T-helper 17 cell (primary cell): ENCODE results near the gene MED4. TPM values are rescaled to one million over a fixed set of nuclear protein-coding genes. Genes with fewer than 3 reads are reported as not detected.
A peak's percentile ranks its signal among the peaks of the same experiment; 100 is the strongest.

Experiments used
- ATAC-seq: fragments of 150-1000 bp; cut with Tn5 transposase; 2 replicates; pipeline ENCODE4 v1.10.0; 2021; ENCODE audit warnings: mild to moderate bottlenecking, moderate library complexity
- DNase-seq, 3 donors: peaks; one replicate each; pipeline versions ENCODE4 v3.0.0 to v3.0.0-alpha.2; 2020 to 2021
- H3K9me3 ChIP-seq: one replicate; pipeline ENCODE4 v1.7.0; 2013; ENCODE audit warnings: low read length, mild to moderate bottlenecking; ENCODE audit not compliant: control insufficient read depth, poor library complexity, severe bottlenecking
- H3K27ac Mint-ChIP-seq: one replicate; pipeline ENCODE4 v1.8.0; 2022; ENCODE audit warnings: mild to moderate bottlenecking, moderate library complexity, mixed read lengths
- H3K27me3 Mint-ChIP-seq: one replicate; pipeline ENCODE4 v1.8.0; 2022; ENCODE audit warnings: mixed read lengths
- H3K36me3 Mint-ChIP-seq: one replicate; pipeline ENCODE4 v1.8.0; 2022; ENCODE audit warnings: low read depth, mixed read lengths
- H3K4me1 Mint-ChIP-seq: one replicate; pipeline ENCODE4 v1.8.0; 2022; ENCODE audit warnings: mild to moderate bottlenecking, mixed read lengths
- H3K4me3 Mint-ChIP-seq: one replicate; pipeline ENCODE4 v1.8.0; 2022; ENCODE audit warnings: mild to moderate bottlenecking, moderate library complexity, mixed read lengths
- total RNA-seq, 4 donors: library from RNA in 2 of 4; stranded (reverse) in 2 of 4; gene quantifications; one replicate each; pipeline ENCODE4 v1.2.3 and lab custom pipeline; 2022 to 2026

Gene MED4
- total RNA-seq, 2 donors from 2014 or later, result 47.4 to 62.5 TPM

DNA sequence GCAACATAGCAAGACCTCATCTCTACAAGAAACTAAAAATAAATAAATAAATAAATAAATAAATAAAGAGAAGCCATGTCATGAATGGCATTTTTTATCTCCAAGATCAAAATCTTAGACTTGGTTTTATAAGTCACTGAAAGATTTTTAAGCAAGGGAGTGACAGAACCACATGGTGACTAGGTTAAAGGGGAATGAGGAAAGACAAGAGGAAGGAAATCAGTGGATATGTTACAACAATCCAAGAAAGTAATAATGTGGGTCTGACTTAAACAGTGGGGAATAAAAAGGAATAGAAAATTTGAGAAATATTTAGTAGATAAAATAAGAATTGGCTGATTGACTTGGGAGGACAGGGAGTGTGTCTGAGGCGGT, 18.8 kb upstream of the MED4 start:
- ATAC-seq (no peak), DNase-seq (no peak)
- Mint-ChIP-seq H3K36me3 (peaks cover 7% of the 10 kb centered on the region), H3K27ac (no peak overlapping the region), H3K27me3 (peaks cover 36% of the 10 kb centered on the region), H3K4me1 (peaks cover 11% of the 10 kb centered on the region), H3K4me3 (no peak overlapping the region)
- H3K9me3 ChIP-seq, result no peaks in the 10 kb centered on the region

DNA sequence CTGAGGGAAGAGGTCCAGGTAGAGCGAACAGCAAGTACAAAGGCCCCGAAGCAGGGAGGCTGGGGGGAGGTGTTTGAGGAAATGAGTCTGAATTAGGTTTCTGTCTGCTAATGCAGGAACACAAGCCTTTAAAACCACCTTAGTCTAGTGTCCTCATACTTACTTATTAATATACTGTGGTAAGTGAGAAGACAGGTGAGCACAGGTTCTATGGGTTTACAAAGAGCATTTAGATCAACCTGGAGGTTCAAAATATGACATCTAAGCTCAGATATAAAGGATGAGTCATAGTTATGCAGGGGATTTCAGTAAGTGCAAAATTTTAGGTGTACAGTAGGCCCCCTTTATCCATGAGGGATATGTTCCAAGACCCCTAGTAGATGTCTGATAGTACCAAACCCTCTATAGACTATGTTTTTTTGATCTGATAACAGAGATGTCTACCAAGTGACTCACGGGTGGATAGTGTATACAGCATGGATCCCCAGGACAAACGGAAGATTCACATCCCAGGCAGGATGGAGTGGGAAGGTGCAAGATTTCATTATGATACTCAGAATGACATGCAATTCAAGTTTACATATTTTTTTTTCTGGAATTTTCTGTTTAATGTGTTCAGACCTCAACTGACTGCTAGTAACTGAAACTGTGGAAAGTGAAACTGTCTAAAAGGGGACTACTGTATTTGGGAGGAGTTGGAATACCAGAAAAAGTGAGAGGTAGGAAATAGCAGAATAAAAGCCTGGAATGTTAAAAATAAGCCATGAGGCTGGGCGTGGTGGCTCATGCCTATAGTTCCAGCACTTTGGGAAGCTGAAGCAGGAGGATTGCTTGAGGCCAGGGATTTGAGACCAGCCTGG, 18.2 kb upstream of the MED4 start:
- Mint-ChIP-seq H3K27me3 (peaks cover 35% of the 10 kb centered on the region), H3K36me3 (peaks cover 7% of the 10 kb centered on the region), H3K4me1 (peaks cover 12% of the 10 kb centered on the region), H3K27ac (no peak overlapping the region), H3K4me3 (no peak overlapping the region)
- no peaks in the 10 kb centered on the region for H3K9me3 ChIP-seq
- ATAC-seq (no peak), DNase-seq (no peak)

DNA sequence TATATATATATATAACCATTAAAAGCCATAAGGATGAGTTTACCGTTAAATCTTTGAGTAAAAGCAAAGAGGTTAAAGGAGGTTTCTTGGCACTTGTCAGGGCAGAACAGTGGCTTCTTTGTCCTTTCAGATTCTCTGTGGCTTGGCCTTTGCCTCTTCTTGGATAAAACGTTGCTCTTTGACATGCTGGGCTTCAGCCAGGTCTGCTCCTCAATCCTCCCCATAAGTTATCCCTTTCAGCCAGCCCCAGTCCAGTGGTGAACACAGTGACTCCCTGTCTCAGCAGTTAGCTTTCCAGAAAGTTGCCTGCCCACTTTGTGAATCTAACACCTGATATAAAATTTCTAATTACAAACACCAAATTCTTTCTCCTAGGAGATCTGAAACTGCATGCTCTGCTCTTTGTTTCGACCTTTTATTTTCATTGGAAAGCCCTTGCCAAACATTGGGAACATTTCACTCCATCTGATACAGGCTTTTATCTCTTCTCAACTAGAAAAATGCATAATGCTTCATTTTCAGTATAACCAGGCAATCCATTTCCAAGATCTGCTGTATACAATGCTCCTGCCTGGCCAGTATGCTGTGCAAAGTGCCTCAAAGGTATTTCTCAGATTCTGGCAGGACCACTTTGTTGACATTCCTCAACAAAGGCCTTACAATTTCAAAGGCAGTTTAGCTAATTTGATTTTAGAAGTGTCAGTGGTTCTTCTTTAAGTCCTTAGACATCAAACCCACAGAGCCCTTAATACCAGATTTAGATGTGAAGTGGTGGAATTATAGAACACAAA, 16.2 kb upstream of the MED4 start:
- DNase-seq (no peak), ATAC-seq (no peak)
- Mint-ChIP-seq H3K36me3 (peaks cover 7% of the 10 kb centered on the region), H3K27ac (no peak overlapping the region), H3K4me3 (no peak overlapping the region), H3K27me3 (peaks cover 30% of the 10 kb centered on the region), H3K4me1 (peaks cover 12% of the 10 kb centered on the region)
- no peaks in the 10 kb centered on the region for H3K9me3 ChIP-seq

DNA sequence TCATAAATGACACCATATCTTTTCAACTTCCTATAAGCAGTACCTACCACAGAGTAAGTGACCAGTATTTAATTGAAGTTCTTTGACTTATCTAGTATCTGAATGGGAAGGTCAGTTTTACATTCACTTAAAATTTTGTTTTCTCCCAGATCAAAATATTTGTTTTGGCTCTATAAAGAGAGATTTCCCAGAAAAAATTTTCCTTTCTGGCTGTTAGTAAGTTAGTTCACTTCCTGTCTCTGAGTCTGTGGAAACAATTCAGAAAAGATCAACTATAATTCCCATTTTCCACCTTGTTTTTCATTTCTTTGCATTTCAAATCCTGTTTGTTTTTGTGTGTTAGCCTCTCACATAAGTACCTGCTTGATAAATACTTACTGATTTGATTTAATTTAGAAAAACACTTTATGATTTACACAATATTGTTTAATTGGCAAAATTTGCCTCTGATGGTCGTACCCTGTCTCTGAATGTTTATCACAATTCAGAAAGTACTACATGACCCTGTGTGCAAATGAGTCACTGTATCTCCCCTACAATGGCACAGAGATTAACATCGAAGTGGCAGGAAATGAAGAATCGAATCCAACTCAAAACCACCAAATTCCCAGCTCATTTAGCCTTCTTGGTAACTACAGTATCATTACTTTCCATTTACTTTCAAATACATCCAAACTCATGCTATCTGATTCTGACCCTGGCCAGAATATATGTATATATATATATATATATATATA, 15.4 kb upstream of the MED4 start:
- DNase-seq (no peak), ATAC-seq (no peak)
- Mint-ChIP-seq H3K27ac (no peak overlapping the region), H3K4me1 (peaks cover 12% of the 10 kb centered on the region), H3K4me3 (no peak overlapping the region), H3K36me3 (peaks cover 6% of the 10 kb centered on the region), H3K27me3 (peaks cover 29% of the 10 kb centered on the region)
- H3K9me3 ChIP-seq, result no peaks in the 10 kb centered on the region

DNA sequence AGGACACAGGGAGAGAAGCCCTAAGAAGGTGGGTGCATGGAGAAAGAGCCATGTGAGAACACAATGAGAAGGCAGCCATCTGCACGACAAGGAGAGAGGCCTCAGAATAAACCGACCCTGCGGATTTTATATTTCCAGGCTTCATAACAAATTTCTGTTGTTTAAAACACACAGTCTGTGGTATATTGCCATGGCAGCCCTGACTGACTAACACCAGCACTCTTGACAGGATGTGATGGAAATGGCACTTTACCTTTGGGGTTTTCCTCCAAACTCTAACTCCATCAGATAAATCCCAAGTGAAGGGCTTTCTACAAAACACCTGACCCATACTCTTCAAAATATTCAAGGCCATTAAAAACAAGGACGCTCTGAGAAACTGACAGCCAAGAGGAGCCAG, 13.2 kb upstream of the MED4 start:
- Mint-ChIP-seq H3K27me3 (peaks cover 28% of the 10 kb centered on the region), H3K4me3 (no peak overlapping the region), H3K27ac (no peak overlapping the region), H3K36me3 (peaks cover under 1% of the 10 kb centered on the region), H3K4me1 (peaks cover 10% of the 10 kb centered on the region)
- no peak for DNase-seq
- H3K9me3 ChIP-seq, result no peaks in the 10 kb centered on the region
- no peak for ATAC-seq

DNA sequence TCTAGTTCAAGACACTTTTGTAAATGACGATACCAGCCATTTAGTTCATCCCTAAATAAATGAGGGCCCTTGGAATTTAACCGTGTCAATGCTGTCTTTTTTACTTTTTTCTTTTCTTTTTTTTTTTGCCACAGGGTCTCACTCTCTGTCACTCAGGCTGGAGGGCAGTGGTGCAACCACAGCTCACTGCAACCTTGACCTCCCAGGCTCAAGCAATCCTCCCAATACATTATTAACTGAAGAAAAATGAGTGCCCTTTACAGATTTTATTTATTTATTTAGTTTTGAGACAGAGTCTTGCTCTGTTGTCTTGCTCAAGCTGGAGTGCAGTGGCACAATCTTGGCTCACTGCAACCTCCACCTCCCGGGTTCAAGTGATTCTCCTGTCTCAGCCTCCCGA, 2.9 kb upstream of the MED4 start:
- Mint-ChIP-seq H3K36me3 (peaks cover 2% of the 10 kb centered on the region), H3K27ac (no peak overlapping the region), H3K4me1 (peaks cover 14% of the 10 kb centered on the region), H3K4me3 (no peak overlapping the region), H3K27me3 (peaks cover 12% of the 10 kb centered on the region)
- DNase-seq (no peak), ATAC-seq (no peak)
- H3K9me3 ChIP-seq, result no peaks in the 10 kb centered on the region

DNA sequence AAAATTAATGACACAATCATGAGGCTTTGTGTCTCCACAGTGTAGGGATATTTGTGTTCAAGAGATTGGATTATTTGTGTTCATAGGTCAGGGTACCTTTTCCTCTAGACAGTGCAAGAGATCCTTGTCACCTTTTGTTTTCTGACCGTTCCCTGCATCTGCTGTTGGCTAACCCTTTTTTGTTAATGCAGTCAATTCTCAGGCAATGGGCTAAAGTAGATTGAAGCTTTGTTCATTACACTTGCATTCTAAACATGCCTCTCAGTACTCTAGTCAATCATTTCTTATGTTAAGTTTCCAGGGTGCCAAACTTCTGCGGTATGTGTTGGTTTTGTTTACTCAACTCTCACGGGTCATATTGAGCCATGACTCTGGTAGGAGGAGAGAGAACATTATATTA, 1.8 kb upstream of the MED4 start:
- H3K9me3 ChIP-seq, result no peaks in the 10 kb centered on the region
- Mint-ChIP-seq H3K27ac (no peak overlapping the region), H3K27me3 (peaks cover 5% of the 10 kb centered on the region), H3K36me3 (peaks cover 4% of the 10 kb centered on the region), H3K4me1 (peaks cover 21% of the 10 kb centered on the region), H3K4me3 (no peak overlapping the region)
- ATAC-seq (no peak), DNase-seq (no peak)

DNA sequence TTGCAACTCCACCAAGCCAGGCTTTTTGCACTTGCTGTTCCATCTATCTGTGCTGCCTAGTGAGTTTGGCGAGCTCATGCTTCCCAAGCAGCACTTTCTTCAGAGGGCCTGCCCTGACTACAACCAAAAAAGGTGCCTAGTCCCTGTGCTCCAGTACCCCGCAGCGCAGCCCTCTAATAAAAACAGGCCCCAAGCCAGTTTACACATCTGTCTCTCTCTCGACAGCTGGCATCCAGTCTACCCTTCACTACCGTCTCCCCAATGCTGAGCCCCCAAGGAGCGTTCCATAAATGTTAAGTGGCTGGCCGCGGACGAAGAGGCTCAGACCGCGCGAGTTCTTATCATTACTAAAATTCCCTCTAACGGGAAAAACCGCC, 512 bp downstream of the MED4 start:
- peak overlapping the region; percentile 98 for H3K4me3 Mint-ChIP-seq
- ATAC-seq, result peak; percentile 5
- peaks cover 26% of the 10 kb centered on the region for H3K4me1 Mint-ChIP-seq
- no peaks in the 10 kb centered on the region for H3K9me3 ChIP-seq
- peak overlapping the region; percentile 97 for H3K27ac Mint-ChIP-seq
- H3K36me3 Mint-ChIP-seq, result peaks cover 6% of the 10 kb centered on the region
- no peak for DNase-seq
- H3K27me3 Mint-ChIP-seq, result no peaks in the 10 kb centered on the region

DNA sequence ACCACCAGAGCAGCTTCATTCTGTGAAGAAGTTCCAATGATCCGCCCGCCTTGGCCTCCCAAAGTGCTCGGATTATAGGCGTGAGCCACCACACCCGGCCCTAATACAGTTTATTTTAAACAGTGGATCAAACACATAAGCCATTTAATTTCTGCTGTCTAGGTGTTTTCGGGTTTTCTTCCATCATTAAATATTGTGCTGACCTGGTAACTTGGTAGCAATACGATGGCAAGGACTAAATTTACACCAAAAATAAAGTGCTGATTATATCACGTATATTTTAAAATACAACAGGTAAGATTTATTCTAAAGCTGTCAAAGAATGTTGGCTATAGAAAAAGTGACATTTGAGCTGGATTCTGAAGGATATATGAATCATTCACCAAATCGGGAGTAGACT, 1.3 kb downstream of the MED4 start:
- no peak for DNase-seq
- no peaks in the 10 kb centered on the region for H3K9me3 ChIP-seq
- peak overlapping the region; percentile 97 for H3K27ac Mint-ChIP-seq
- H3K4me1 Mint-ChIP-seq, result peaks cover 31% of the 10 kb centered on the region
- peak overlapping the region; percentile 98 for H3K4me3 Mint-ChIP-seq
- no peaks in the 10 kb centered on the region for H3K27me3 Mint-ChIP-seq
- ATAC-seq, result no peak
- H3K36me3 Mint-ChIP-seq, result peaks cover 6% of the 10 kb centered on the region

DNA sequence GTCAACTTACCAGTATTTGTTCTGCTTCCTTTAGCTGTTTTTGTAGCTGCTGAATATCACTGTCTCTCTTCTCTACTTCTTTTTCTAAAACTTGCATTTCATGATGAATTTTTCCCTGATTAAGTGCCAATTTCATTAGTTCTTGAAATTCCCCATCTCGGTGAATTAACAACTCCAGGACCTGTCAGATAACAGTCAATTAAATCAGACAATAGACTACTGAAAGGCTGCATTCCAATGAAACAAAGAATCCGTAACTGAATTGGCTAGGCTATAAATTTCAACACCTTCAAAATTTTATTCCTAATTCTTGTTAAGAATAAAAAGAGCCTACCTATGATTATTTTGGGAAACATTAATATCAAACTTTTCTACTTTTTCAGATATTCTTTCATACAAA, 8.6 kb downstream of the MED4 start:
- ATAC-seq (no peak), DNase-seq (no peak)
- no peaks in the 10 kb centered on the region for H3K9me3 ChIP-seq
- H3K4me3 Mint-ChIP-seq, result no peak overlapping the region
- H3K4me1 Mint-ChIP-seq, result peaks cover 8% of the 10 kb centered on the region
- no peaks in the 10 kb centered on the region for H3K27me3 Mint-ChIP-seq
- peaks cover 2% of the 10 kb centered on the region for H3K36me3 Mint-ChIP-seq
- no peak overlapping the region for H3K27ac Mint-ChIP-seq

DNA sequence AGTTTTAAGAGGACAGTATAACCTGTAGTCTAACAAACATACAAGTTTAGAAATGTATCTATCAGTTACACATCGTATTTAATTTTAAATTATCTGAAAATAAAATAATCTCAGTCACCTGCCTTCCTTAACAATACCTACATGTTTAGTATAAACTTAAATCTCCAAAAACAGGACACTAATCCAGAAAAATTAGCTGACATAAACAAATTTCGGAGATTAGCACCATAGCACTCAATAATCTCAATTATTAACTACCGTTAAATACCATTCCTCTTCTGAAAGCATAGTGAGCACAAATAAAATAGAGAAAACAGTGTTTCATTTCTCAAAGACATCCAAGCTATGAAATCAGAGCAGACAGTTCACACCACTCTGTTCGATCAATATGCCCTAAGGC, 13.2 kb downstream of the MED4 start:
- peaks cover 2% of the 10 kb centered on the region for H3K36me3 Mint-ChIP-seq
- no peak overlapping the region for H3K4me3 Mint-ChIP-seq
- no peaks in the 10 kb centered on the region for H3K9me3 ChIP-seq
- ATAC-seq (no peak), DNase-seq (no peak)
- H3K4me1 Mint-ChIP-seq, result peaks cover 2% of the 10 kb centered on the region
- H3K27me3 Mint-ChIP-seq, result no peaks in the 10 kb centered on the region
- H3K27ac Mint-ChIP-seq, result no peak overlapping the region

DNA sequence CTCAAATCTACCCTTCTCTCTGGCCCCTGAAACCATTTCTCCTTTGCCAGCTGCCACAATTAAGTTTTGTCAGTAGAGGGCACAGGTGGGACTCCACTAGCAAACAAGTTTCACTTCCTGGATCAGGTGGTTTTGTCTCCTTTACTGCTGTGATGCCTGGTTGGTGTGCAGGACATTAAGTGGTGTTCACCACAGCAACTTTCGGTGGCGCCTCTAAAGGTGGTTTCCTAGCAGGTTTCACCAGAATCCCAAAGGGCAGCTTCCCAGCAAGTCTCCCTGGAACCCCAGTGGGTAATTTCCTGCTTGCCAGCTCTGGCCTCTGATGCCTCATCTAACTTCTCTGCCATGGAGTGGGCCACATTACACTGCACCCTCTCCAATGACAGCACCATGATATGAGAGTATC, 16.6 kb downstream of the MED4 start:
- no peaks in the 10 kb centered on the region for H3K9me3 ChIP-seq
- DNase-seq (no peak), ATAC-seq (peak; percentile 87)
- Mint-ChIP-seq H3K4me1 (peaks cover 2% of the 10 kb centered on the region), H3K4me3 (no peak overlapping the region), H3K27me3 (no peaks in the 10 kb centered on the region), H3K27ac (no peak overlapping the region), H3K36me3 (peaks cover 5% of the 10 kb centered on the region)

DNA sequence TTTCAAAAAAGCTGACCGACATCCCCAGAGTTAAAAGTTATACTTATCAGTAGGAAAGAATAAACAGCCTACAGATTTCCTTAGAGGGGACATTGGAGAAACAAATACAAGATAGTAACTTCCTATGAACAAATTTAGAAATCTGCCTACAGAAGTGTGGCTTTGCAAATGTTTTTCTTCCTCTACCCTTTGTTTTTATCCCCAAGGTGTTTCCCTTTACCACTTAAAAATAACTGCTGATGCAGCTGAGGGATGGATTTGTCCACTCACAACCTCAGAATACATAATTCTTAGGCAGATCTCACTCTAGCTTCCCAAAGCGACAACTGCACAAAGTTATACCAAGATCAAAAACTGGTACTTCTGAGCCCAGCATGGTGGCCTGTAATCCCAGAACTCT, 20.9 kb downstream of the MED4 start:
- peaks cover 2% of the 10 kb centered on the region for H3K9me3 ChIP-seq
- ATAC-seq (no peak), DNase-seq (no peak)
- H3K4me1 Mint-ChIP-seq, result no peaks in the 10 kb centered on the region
- H3K4me3 Mint-ChIP-seq, result no peak overlapping the region
- no peaks in the 10 kb centered on the region for H3K27me3 Mint-ChIP-seq
- no peak overlapping the region for H3K27ac Mint-ChIP-seq
- peaks cover 7% of the 10 kb centered on the region for H3K36me3 Mint-ChIP-seq
